HG02610 (cell line): Measurements from ENCODE around the gene EIF4G3.
"Not testable (repeated sequence)": the region's sequence is repeated elsewhere in the genome, so short reads cannot be mapped to it uniquely, and the experiment has no call there.

ENCODE experiments used
- ATAC-seq: cut with Tn5 transposase; IDR thresholded peaks from one replicate; pipeline ENCODE4 v1.9.1; 2021; ENCODE audit warnings: mild to moderate bottlenecking, moderate library complexity; ENCODE audit not compliant: unreplicated experiment

Gene EIF4G3

DNA sequence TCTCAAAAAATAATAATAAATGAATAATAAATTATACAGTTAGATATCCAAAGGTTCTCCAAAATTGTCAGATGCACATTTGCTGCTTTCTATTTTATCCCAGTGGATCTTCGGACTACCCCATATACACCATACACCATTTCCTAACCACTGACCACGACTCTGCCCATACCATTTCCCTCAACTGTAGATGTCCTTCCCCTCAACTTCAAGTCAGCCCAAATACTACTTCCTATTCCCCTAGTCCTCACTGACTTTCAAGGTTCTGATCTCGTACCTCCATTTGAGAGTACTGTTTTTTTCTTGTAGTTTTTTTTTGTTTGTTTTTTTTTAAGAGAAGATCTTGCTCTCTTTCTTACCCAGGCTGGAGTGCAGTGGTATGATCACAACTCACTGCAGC lies 19.6 kb downstream of the EIF4G3 start:
- ATAC-seq, result no peak

DNA sequence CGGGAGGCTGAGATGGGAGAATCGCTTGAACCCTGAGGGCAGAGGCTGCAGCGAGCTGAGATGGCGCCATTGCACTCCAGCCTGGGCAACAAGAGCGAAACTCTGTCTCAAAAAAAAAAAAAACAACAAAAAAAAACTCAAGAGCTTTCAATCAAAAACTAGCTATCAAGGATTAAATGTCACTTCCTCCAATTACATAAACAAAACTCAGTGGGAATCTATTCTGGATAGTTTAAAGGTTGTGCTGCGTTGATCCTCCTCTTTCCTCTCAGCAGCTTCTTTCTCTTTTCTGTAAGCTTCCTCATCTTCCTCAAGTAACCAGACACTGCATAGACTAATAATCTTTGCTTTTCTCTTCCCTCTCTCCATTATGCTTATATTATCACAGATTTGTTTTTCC lies 20.7 kb downstream of the EIF4G3 start:
- no peak for ATAC-seq

GRCh38 chr1:21154717-21155116 lies 22.0 kb downstream of the EIF4G3 start:
- ATAC-seq, result no peak

DNA sequence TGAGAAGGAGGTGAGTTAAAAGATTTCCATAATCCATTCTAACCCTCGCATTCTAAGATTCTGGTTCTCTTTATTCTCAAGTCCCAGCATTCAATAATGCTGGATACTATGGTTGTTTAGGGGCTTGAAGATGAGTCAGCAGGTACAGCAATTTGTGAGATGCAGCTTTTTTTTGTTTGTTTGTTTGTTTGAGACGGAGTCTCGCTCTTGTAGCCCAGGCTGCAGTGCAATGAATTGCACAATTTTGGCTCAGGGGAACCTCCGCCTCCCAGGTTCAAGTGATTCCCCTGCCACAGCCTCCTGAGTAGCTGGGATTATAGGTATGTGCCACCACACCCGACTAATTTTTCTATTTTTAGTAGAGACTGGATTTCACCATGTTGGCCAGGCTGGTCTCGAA lies 23.3 kb downstream of the EIF4G3 start:
- ATAC-seq, result no peak

DNA sequence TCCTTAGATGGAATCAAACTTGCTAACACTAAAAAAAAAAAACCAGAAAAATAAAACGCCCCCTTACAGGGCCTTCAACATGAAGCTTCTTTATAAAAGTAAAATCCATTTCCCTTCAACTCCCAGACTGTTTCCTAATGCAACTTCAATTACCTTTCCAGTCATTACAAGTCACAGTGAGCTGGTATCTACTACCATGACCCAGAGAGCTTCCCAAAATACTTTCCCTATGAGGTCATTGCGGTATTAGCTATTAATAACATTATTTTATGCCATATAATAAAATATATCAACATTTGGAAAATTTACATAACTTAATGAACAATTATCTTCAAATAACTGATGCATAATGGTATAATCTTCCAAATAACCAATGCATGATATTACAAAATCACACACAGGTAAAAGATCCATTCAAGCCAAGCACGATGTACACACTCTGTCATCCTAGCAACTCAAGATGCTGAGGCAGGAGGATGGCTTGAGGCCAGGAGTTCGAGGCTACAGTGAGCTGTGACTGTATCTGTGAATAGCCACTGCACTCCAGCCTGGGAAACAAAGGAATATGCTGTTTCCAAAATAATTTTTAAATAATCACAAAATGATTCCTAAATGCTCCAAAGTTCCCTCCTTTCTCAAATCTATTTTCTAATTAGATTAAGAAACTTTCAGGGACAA lies 24.1 kb downstream of the EIF4G3 start:
- no peak for ATAC-seq

DNA sequence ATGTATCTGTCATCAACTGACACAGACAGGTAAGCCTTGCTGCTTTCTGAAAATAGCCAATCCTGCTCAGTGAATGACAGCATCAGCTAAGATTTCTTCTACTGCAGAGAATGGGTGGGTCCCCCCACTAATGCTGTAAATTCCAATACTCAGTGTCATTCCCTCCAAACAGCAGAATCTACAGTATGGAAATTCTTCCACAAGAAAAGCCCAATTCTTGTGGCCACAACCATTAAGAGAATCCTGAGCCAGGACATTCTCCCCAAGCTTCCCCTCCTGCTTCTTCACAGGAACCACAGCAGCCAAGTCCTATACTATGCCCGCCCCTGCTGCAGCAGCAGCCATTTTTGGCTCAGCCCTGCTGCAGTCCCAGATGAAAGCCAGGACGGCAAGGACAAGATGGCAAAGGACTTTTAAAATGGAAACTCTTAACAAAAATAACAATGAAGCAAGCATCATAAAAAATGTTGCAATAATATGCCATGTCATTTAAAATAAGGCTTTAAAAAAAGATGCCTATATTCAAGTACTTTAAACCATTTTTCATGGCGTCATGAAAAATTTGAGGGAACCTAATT lies 26.8 kb downstream of the EIF4G3 start:
- no peak for ATAC-seq

DNA sequence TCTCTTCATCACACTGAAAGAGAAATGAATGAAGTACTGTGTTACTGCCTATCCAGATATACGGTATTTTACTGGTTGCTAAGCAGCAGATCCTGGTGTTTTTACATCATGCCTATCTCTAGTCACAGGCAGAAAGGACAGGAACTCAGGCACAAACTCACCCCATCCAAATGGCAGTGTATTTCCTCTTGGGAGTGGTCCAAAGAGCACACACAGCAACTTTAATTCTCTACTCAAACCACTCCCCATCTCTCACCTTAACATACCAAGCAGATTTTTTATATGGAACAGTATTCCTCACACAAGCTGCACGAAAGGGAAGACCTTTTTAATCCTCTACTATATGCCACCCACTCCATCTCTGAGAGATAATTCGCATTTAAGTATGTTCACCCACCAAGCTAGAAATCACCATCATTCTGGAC lies 27.3 kb downstream of the EIF4G3 start:
- no peak for ATAC-seq

DNA sequence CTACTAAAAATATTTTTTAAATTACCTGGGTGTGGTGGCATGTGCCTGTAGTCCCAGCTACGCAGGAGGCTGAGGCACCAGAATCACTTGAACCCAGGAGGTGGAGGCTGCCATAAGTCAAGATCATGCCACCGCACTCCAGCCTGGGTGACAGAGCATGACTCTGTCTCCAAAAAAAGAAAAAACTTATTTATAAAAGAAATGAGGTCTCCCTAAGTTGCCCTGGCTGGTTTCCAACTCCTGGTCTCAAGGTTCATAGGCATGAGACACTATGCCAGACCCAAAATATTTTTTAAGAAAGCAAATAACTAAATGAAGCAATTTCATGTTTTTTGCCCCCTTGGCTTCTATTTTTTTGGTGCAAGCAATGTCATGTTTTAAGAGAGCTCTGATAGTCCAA lies 32.9 kb downstream of the EIF4G3 start:
- ATAC-seq, result no peak

DNA sequence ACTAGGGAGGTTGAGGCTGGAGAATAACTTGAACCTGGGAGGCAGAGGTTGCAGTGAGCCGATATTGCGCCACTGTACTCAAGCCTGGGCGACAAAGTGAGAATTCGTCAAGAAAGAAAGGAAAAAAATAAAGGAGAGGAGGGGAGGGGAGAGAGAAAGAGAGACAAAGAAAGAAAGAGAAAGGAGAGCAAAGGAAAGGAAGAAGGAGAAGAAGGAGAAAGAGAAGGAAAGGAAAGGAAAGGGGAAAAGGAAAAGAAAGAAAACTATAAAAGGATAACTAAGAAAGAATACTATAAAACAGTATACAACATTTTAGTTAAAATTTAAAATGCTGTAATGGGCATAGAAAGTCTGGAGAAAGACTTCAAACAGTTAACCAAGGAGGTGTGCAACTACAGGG lies 33.6 kb downstream of the EIF4G3 start:
- no peak for ATAC-seq

DNA sequence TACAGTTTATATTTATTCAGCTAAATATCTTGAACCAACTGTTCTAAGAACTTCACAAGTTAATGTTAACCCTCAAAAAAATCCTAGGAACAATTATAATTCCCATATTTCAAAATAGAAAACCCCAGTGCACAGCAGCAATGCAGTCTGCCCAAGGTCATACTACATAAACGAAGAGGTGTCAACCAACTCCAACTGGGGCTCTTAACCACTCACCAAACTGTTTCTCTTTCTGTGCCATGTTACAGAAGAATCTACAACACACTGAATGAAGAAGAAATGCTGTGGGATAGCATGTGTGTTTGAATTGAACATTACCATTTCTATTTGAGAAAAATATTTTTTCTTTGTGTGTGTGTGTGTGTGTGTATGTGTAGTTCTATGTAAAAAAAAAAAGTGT lies 35.7 kb downstream of the EIF4G3 start:
- ATAC-seq, result no peak

GRCh38 chr1:21139601-21140000 lies 37.1 kb downstream of the EIF4G3 start:
- no peak for ATAC-seq

- ATAC-seq, result not testable (repeated sequence)
These were observed 40.4 kb downstream of the EIF4G3 start for GRCh38 chr1:21136344-21136743.

GRCh38 chr1:21131200-21131599 lies 45.5 kb downstream of the EIF4G3 start:
- ATAC-seq, result no peak

GRCh38 chr1:21129407-21129806 lies 47.3 kb downstream of the EIF4G3 start:
- no peak for ATAC-seq

- ATAC-seq, result no peak
These were observed 50.4 kb downstream of the EIF4G3 start for GRCh38 chr1:21126324-21126723.

DNA sequence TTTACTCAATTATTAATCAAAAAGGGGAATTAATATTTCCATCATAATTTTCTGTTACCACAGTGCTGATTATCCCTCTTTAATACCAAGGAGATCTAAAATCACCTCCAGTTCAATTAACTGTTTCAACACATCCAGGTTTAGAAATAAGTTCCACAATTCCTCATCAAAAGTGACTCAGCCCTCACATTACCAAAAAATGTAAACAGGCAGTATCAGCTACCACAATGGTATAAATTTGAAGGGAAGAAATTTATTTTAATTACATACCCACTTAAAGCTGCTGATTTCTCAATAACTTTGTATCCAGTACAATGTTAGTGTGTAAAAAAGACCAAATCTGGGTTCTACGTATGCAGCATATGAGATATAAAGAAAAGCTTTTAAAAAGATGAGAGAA lies 51.9 kb downstream of the EIF4G3 start:
- ATAC-seq, result no peak

GRCh38 chr1:21123287-21123948 lies 53.3 kb downstream of the EIF4G3 start:
- no peak for ATAC-seq

- ATAC-seq, result no peak
These were observed 54.8 kb downstream of the EIF4G3 start for GRCh38 chr1:21121764-21122471.

DNA sequence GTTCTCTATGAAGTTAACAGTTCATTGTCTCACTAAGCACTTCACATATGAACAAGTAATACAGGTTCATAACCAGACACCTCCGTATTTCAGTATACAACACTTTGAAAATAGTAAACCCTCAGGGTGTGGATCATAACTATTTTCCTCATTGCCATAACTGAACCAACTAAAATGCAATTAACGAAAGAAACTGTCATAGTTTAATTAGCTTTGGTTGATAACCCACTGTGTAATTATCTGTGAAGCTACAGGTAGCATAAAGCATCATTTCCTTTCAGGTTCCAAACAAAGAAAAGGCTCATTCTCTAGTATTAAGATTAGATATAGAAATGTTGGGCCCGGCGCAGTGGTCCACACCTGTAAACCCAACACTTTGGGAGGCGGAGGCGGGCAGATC lies 58.5 kb downstream of the EIF4G3 start:
- ATAC-seq, result no peak

DNA sequence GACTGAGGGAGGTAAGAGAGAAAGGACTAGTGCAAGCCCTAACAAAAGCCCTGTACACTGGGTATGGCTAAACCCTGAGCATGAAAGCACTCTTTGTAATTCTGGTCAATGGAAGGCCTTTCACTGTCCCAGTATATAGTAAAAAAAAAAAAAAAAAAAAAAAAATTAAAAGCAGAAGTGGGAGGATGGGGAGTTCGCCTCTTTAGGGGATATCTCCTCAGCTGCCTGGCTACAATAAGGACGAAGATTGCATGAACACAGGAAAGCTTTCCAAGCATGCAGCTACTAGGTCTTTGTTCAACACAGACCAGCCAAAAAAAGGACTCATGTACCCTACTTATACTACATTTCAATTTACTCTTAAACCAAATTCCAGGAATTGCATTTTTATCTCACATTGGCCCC lies 59.1 kb downstream of the EIF4G3 start:
- no peak for ATAC-seq

DNA sequence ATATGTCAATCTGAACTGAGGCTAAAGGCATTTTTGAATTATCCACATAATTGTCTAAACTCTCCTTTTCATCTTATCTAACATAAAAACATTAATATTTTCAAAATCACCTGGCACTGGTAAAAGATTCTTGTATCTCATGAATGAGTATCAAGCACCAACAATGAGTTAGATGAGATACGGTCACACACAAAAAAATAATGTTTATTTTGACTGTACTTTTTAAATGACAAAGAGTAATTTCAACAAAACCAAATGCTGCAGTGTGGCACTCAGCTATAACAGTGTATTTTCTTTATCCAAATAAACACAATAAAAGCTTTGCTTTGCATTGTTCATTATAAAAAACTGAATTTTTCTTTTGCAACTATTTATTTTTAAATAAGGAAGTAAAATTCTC lies 59.5 kb downstream of the EIF4G3 start:
- no peak for ATAC-seq
